IPS-NIHi7 (cell line): Measurements from ENCODE around the gene ZNF382.
A peak's percentile ranks its signal among the peaks of the same experiment; 100 is the strongest.
"Not testable (repeated sequence)": the region's sequence is repeated elsewhere in the genome, so short reads cannot be mapped to it uniquely, and the experiment has no call there.

Experiments used
- DNase-seq: peaks from one replicate; pipeline ENCODE4 v3.0.0; 2012; ENCODE audit warnings: mixed read lengths; ENCODE audit errors: extremely low spot score

The ZNF382 gene

GRCh38 chr19:36605101-36605876, at the start of gene ZNF382:
Gene ZNF382 (plus strand): TSS chr19:36605313. CDS start chr19:36609915, 4,602 bp downstream.
- peak; percentile 92 for DNase-seq

GRCh38 chr19:36564391-36564790, 40.7 kb upstream of the ZNF382 start:
- DNase-seq = no peak

- no peak for DNase-seq
These were observed 32.5 kb upstream of the ZNF382 start for GRCh38 chr19:36572593-36573019.

- peak; percentile 96 for DNase-seq
These were observed 31.9 kb upstream of the ZNF382 start, which contains the start of gene ZNF529 for GRCh38 chr19:36573020-36573894. Gene ZNF529 (minus strand): TSS chr19:36573292. CDS start chr19:36572346, 946 bp downstream.

GRCh38 chr19:36573895-36574720, 31.0 kb upstream of the ZNF382 start:
- no peak for DNase-seq

- no peak for DNase-seq
These were observed 30.4 kb upstream of the ZNF382 start for GRCh38 chr19:36574741-36575140.

- no peak for DNase-seq
These were observed 27.7 kb upstream of the ZNF382 start for GRCh38 chr19:36577271-36577996.

GRCh38 chr19:36579255-36579654, 25.9 kb upstream of the ZNF382 start:
- no peak for DNase-seq

- not testable (repeated sequence) for DNase-seq
These were observed 2.4 kb upstream of the ZNF382 start for GRCh38 chr19:36602681-36603080.

GRCh38 chr19:36604656-36605100, 435 bp upstream of the ZNF382 start:
- peak; percentile 49 for DNase-seq

GRCh38 chr19:36605877-36606478, 865 bp downstream of the ZNF382 start:
- DNase-seq = no peak

- DNase-seq = no peak
These were observed 21.9 kb downstream of the ZNF382 start for GRCh38 chr19:36627057-36627456.

GRCh38 chr19:36635342-36635741, 30.2 kb downstream of the ZNF382 start:
- DNase-seq = no peak

- no peak for DNase-seq
These were observed 33.9 kb downstream of the ZNF382 start for GRCh38 chr19:36638862-36639510.

- no peak for DNase-seq
These were observed 41.6 kb downstream of the ZNF382 start for GRCh38 chr19:36646746-36647145.

GRCh38 chr19:36652958-36653357, 47.8 kb downstream of the ZNF382 start:
- no peak for DNase-seq

- no peak for DNase-seq
These were observed 60.7 kb downstream of the ZNF382 start for GRCh38 chr19:36665832-36666231.

GRCh38 chr19:36668646-36669045, 63.5 kb downstream of the ZNF382 start:
- DNase-seq = no peak

GRCh38 chr19:36672368-36672767, 67.3 kb downstream of the ZNF382 start:
- DNase-seq = no peak

- DNase-seq = no peak
These were observed 69.1 kb downstream of the ZNF382 start for GRCh38 chr19:36674201-36674600.
